Measurements from ENCODE around the gene SPRR4.

The SPRR4 gene

GRCh38 chr1:152970495-152970894 lies at the start of gene SPRR4:
Gene SPRR4, plus strand, starts transcription at chr1:152970648. Its CDS starts 1,243 bp downstream, at chr1:152971891.
- DNase-seq = no peak

- DNase-seq = no peak
These were observed 46.3 kb upstream of the SPRR4 start for GRCh38 chr1:152924191-152924590.

GRCh38 chr1:152926091-152926490 lies 44.4 kb upstream of the SPRR4 start:
- peak; percentile 1 to 2 for DNase-seq

- no peak for DNase-seq
These were observed 41.8 kb upstream of the SPRR4 start for GRCh38 chr1:152928671-152929070.

- no peak for DNase-seq
These were observed 38.2 kb upstream of the SPRR4 start for GRCh38 chr1:152932170-152932811.

GRCh38 chr1:152933196-152933595 lies 37.3 kb upstream of the SPRR4 start:
- no peak for DNase-seq

- no peak for DNase-seq
These were observed 29.8 kb upstream of the SPRR4 start for GRCh38 chr1:152940614-152941013.

- no peak for DNase-seq
These were observed 29.3 kb upstream of the SPRR4 start for GRCh38 chr1:152941037-152941711.

- DNase-seq = no peak
These were observed 28.3 kb upstream of the SPRR4 start for GRCh38 chr1:152942161-152942560.

GRCh38 chr1:152946248-152946647 lies 24.2 kb upstream of the SPRR4 start:
- DNase-seq = no peak

- no peak for DNase-seq
These were observed 23.7 kb upstream of the SPRR4 start, which contains the start of gene SPRR5 for GRCh38 chr1:152946651-152947256. Gene SPRR5, plus strand, starts transcription at chr1:152947206. Its CDS starts 1,349 bp downstream, at chr1:152948555.

- DNase-seq = no peak
These were observed 18.7 kb upstream of the SPRR4 start for GRCh38 chr1:152951711-152952110.

- DNase-seq = no peak
These were observed 16.7 kb upstream of the SPRR4 start for GRCh38 chr1:152953761-152954160.

- no peak for DNase-seq
These were observed 16.0 kb upstream of the SPRR4 start for GRCh38 chr1:152954436-152954835.

GRCh38 chr1:152957561-152957960 lies 12.9 kb upstream of the SPRR4 start:
- no peak for DNase-seq

- no peak for DNase-seq
These were observed 11.2 kb upstream of the SPRR4 start for GRCh38 chr1:152959273-152959672.

- no peak for DNase-seq
These were observed 10.5 kb upstream of the SPRR4 start for GRCh38 chr1:152959801-152960451.

GRCh38 chr1:152960452-152961044 lies 9.9 kb upstream of the SPRR4 start:
- DNase-seq = no peak

- DNase-seq = no peak
These were observed 9.1 kb upstream of the SPRR4 start for GRCh38 chr1:152961226-152961891.

GRCh38 chr1:152962876-152963415 lies 7.5 kb upstream of the SPRR4 start:
- DNase-seq = no peak

- no peak for DNase-seq
These were observed 5.9 kb upstream of the SPRR4 start for GRCh38 chr1:152964536-152964935.

GRCh38 chr1:152965853-152966252 lies 4.6 kb upstream of the SPRR4 start:
- no peak for DNase-seq

Data from Kasumi-1 (cell line).